ENCODE data around the gene BICDL1. TPM values are rescaled to one million over a fixed set of nuclear protein-coding genes. Genes with fewer than 3 reads are reported as not detected.

Gene BICDL1
- total RNA-seq, 2 donors from 2014 or later = 5.9 to 6.2 TPM

DNA sequence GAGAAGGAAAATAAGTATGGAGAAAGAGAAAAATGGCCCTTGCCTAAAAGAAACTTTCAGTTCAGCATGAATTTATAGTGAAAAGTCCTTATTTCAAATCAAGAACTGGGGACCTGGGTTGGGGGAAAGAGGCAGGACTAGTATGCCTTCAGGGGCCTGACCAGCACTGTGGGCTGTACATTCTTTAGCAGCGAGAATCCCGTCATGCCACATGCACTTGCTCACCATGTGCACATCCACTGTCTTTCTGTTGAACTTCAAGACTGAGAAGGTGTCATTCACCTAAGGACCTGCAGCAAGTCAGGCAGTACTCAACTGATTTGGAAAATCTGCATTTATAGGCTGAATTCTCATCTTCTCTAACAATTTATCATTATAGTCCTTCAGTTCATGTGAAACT, 77.3 kb downstream of the BICDL1 start:
- no peaks in the 10 kb centered on the region for H3K36me3 ChIP-seq (replicated peaks in 1 of 2; ENCODE audit: insufficient read depth in 1 of 2, low read depth in 2 of 2)
- H3K9me3 ChIP-seq = no peaks in the 10 kb centered on the region
- ATAC-seq = no peak
- WGBS, 2 donors = 87 to 94% methylated on average over 2 of the region's 2 CpGs
- H3K27me3 ChIP-seq = no peaks in the 10 kb centered on the region
- no peak for DNase-seq
- no peak overlapping the region for H3K27ac ChIP-seq
- H3K4me3 ChIP-seq = no peak overlapping the region
- no peaks in the 10 kb centered on the region for H3K4me1 ChIP-seq
- TF ChIP-seq POLR2A (IDR thresholded peaks at IDR 0.05) = no peak
- TF ChIP-seq, protein P1, sequence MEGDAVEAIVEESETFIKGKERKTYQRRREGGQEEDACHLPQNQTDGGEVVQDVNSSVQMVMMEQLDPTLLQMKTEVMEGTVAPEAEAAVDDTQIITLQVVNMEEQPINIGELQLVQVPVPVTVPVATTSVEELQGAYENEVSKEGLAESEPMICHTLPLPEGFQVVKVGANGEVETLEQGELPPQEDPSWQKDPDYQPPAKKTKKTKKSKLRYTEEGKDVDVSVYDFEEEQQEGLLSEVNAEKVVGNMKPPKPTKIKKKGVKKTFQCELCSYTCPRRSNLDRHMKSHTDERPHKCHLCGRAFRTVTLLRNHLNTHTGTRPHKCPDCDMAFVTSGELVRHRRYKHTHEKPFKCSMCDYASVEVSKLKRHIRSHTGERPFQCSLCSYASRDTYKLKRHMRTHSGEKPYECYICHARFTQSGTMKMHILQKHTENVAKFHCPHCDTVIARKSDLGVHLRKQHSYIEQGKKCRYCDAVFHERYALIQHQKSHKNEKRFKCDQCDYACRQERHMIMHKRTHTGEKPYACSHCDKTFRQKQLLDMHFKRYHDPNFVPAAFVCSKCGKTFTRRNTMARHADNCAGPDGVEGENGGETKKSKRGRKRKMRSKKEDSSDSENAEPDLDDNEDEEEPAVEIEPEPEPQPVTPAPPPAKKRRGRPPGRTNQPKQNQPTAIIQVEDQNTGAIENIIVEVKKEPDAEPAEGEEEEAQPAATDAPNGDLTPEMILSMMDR (IDR thresholded peaks at IDR 0.05) = no peak
- intact Hi-C loops (cut with DNase I) = no loop called here

DNA sequence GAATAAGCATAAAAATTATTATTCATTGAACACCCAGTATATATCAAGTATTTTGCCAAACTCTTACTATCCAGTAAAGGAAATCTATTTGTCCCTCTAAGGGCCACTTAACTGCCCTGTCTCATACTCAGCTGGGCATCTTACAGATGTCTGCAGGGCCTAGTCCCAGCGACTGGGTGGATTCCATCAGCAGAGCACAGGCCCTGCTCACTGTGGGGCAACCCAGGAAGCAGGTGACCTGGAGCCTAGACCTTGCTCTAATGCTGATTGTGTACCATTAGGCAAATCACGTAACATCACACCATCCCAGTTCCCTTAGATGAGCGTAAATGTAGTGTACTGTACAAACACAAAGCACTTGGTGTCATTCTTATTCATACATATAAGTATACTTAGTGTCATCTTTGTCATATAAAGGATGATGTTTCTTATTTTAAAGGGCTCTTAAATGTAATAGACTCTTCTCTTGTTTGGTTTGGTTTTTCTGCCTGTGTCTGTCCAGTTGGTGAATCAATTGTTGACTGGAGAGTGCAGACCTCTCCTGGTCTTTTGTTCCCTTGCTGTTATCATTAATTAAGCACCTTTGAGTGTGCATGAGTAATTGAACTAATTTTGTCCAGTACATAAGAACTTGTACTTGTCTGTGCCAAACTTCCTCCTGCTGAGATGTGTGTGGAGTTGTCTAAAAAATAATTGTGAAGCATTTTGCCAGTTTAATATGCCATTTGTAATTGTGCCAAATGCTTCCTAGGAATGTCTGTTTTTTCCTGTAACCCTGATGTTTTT, 78.2 kb downstream of the BICDL1 start:
- WGBS, 2 donors = 76 to 80% methylated on average over 3 of the region's 3 CpGs
- Histone ChIP-seq H3K27ac (no peak overlapping the region), H3K4me3 (no peak overlapping the region), H3K27me3 (no peaks in the 10 kb centered on the region), H3K4me1 (no peaks in the 10 kb centered on the region), H3K9me3 (no peaks in the 10 kb centered on the region), H3K36me3 (replicated peaks in 1 of 2; ENCODE audit: insufficient read depth in 1 of 2, low read depth in 2 of 2) (no peaks in the 10 kb centered on the region)
- TF ChIP-seq POLR2A (IDR thresholded peaks at IDR 0.05) = no peak
- TF ChIP-seq, protein P1 (IDR thresholded peaks at IDR 0.05) = no peak
- no peak for DNase-seq
- no peak for ATAC-seq
- intact Hi-C loops (cut with DNase I) = no loop called here

DNA sequence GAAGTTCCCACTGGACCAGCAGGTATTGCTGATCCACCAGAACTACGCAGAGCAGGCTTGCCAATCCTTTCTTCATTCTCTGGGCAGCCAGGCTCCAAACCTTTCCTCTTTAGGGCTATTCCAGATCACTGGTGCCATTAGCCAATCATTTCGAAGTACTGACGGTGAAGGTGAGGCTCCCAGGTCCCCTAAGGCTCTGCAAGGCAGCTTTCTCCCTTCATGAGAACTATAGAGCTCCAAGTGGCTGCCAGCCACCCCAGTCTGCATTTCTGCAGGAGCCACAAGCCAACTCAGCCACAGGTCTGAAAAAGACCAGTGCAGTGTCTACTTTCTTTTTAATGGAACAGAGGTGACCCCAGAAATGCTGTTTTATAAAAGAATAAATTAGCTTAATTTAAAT, 78.9 kb downstream of the BICDL1 start:
- no peaks in the 10 kb centered on the region for H3K27me3 ChIP-seq
- no peak for ATAC-seq
- H3K36me3 ChIP-seq (replicated peaks in 1 of 2; ENCODE audit: insufficient read depth in 1 of 2, low read depth in 2 of 2) = peaks cover 0 to 1% of the 10 kb centered on the region in 2 donors
- H3K4me3 ChIP-seq = no peak overlapping the region
- no peak for DNase-seq
- H3K9me3 ChIP-seq = no peaks in the 10 kb centered on the region
- 82 to 83% methylated on average over 3 of the region's 3 CpGs for WGBS, 2 donors
- H3K4me1 ChIP-seq = no peaks in the 10 kb centered on the region
- intact Hi-C loops (cut with DNase I) = no loop called here
- no peak for TF ChIP-seq POLR2A (IDR thresholded peaks at IDR 0.05)
- TF ChIP-seq, protein P1 (IDR thresholded peaks at IDR 0.05) = no peak
- H3K27ac ChIP-seq = no peak overlapping the region

DNA sequence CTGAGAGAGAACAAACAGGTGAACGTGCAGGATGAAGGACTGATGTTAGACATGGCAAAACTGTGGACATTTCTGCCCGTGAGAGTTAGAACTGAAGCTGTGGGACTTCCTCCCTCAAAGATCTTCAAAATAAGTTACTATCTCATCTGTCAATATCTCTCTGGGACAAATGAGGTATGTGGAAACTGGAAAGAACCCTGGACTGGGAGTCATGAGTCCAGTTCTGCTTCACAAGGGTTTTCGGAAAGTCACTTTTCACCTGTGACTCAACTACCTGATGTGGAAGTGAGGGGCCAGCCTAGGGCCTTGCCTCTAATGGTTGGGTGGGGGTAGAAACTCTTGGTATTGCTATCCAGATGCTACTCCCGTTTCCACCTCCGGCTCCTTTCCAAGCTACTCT, 80.2 kb downstream of the BICDL1 start:
- TF ChIP-seq, protein P1 (IDR thresholded peaks at IDR 0.05) = no peak
- no peak for TF ChIP-seq POLR2A (IDR thresholded peaks at IDR 0.05)
- no peaks in the 10 kb centered on the region for H3K9me3 ChIP-seq
- DNase-seq (no peak), ATAC-seq (no peak)
- H3K27ac ChIP-seq = no peak overlapping the region
- H3K27me3 ChIP-seq = no peaks in the 10 kb centered on the region
- WGBS, 2 donors = 75 to 80% methylated on average over 5 of the region's 5 CpGs
- no peaks in the 10 kb centered on the region for H3K4me1 ChIP-seq
- intact Hi-C loops (cut with DNase I) = no loop called here
- no peak overlapping the region for H3K4me3 ChIP-seq
- peaks cover 0 to 1% of the 10 kb centered on the region in 2 donors for H3K36me3 ChIP-seq (replicated peaks in 1 of 2; ENCODE audit: insufficient read depth in 1 of 2, low read depth in 2 of 2)

DNA sequence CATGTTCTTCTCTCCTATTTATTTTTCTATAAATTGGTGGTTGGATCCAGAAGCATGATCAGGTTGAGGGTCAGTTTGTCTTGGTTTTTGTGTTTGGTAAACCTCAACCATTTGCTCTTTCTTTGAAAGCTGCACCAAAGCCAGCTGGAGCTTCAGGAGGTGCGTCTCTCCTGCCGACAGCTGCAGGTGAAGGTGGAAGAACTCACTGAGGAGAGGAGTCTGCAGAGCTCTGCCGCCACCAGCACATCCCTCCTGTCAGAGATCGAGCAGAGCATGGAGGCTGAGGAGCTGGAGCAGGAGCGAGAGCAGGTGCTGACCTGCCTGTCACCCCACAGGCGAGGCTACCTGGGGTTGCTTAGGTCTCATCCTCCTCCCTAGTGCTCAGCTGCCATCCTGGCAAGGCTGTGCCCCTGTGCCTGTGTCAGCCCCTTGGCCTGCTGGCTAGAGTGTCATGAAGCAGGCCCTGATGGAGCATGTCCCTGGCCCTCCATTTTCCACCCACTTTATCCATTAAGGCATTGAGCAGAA, 82.5 kb downstream of the BICDL1 start:
- Histone ChIP-seq H3K4me3 (no peak overlapping the region), H3K4me1 (no peaks in the 10 kb centered on the region), H3K27ac (no peak overlapping the region), H3K27me3 (no peaks in the 10 kb centered on the region), H3K36me3 (replicated peaks in 1 of 2; ENCODE audit: insufficient read depth in 1 of 2, low read depth in 2 of 2) (peaks cover 0 to 1% of the 10 kb centered on the region in 2 donors), H3K9me3 (no peaks in the 10 kb centered on the region)
- 88 to 97% methylated on average over 4 to 6 of the region's 6 CpGs for WGBS, 2 donors
- TF ChIP-seq, protein P1 (IDR thresholded peaks at IDR 0.05) = no peak
- TF ChIP-seq POLR2A (IDR thresholded peaks at IDR 0.05) = no peak
- ATAC-seq (no peak), DNase-seq (no peak)
- intact Hi-C loops (cut with DNase I) = no loop called here
